Kidney tubule cell (primary cell): ENCODE data around the gene UBXN6.

ENCODE experiments used
- DNase-seq: peaks from one replicate; pipeline ENCODE4 v3.0.0-alpha.2; 2018; ENCODE audit warnings: low spot score

UBXN6 gene, protein sequence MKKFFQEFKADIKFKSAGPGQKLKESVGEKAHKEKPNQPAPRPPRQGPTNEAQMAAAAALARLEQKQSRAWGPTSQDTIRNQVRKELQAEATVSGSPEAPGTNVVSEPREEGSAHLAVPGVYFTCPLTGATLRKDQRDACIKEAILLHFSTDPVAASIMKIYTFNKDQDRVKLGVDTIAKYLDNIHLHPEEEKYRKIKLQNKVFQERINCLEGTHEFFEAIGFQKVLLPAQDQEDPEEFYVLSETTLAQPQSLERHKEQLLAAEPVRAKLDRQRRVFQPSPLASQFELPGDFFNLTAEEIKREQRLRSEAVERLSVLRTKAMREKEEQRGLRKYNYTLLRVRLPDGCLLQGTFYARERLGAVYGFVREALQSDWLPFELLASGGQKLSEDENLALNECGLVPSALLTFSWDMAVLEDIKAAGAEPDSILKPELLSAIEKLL

DNA sequence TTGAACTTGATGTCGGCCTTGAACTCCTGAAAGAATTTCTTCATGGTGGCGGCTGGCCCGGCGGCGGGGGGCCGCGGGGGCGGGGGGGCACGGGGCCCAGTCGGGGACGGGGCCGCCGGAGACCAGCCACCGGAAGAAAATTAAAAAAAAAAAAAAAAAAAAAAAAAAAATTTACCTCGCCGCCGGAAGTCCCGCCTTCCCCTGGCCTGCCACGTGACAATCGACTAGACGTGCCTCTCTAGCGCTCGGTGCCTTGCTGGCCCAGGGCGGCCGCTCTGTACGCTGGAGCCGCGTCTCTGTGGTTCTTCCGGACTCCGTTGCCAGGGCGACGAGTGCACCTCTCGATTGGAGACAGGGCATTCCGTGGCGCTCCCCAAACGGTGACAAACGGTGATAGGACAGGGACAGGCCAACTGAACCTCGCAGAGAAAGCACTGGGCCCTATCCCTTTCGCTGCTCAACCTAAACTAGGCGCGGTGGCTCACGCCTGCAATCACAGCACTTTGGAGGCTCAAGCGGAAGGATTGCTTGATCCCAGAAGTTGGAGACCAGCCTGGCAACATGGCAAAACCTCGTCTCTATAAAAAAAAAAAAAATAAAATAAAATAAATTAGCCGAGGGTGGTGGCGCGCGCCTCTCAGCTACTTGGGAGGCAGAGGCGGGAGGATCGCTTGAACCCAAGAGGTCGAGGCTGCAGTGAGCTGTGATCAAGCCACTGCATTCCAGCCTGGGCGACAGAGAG, at the start of gene UBXN6:
TSS of gene UBXN6 (minus strand) at position 141 of the 742 bp plus-strand sequence. CDS start at position 44, 97 bp downstream.
- DNase-seq = peak; percentile 98

DNA sequence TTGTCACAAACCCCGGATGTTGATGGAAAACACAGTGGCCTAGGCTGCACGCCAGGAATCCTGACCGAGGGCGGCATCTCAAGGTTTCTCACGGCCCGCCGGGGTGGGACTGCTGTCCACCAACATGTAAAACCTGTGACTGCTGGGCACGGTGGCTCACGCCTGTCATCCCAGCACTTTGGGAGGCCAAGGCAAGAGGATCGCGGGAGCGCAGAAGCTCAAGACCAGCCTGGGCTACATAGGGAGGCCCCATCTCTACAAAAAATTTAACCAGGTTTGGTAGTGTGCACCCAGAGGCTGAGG, 49.5 kb upstream of the UBXN6 start:
- no peak for DNase-seq

DNA sequence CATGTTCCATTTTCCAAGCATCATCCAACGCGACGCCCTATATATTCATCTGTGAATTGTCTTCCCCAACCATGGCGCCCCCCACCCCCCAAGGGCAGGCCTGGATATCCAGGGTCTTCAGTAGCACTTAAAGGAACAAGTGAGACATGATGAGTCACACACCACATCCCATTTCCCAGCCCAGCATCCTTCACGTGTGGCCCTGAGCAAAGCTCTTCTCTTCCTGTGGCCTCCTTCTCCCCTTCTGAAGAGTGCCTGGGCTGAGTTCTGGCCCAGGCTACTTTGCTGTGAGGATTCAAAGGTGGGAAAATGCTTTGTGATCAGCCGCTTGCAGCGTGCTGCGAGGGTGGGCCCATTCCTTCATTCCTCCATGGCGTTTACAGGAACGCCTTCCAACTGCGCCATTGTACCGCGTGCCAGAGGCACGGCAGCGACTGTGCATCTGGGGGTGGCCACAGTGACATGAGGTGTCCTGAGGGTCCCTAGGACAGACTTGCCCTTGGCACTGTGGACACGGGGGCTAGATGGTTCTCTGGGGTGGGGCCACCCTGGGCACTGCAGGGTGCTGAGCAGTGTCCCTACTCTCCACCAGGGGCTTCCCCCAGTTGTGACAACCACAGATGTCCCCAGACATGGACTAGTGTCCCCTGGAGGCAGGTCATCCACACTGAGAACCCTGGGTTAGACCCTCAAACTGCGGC, 49.0 kb upstream of the UBXN6 start:
- DNase-seq = peak; percentile 56

DNA sequence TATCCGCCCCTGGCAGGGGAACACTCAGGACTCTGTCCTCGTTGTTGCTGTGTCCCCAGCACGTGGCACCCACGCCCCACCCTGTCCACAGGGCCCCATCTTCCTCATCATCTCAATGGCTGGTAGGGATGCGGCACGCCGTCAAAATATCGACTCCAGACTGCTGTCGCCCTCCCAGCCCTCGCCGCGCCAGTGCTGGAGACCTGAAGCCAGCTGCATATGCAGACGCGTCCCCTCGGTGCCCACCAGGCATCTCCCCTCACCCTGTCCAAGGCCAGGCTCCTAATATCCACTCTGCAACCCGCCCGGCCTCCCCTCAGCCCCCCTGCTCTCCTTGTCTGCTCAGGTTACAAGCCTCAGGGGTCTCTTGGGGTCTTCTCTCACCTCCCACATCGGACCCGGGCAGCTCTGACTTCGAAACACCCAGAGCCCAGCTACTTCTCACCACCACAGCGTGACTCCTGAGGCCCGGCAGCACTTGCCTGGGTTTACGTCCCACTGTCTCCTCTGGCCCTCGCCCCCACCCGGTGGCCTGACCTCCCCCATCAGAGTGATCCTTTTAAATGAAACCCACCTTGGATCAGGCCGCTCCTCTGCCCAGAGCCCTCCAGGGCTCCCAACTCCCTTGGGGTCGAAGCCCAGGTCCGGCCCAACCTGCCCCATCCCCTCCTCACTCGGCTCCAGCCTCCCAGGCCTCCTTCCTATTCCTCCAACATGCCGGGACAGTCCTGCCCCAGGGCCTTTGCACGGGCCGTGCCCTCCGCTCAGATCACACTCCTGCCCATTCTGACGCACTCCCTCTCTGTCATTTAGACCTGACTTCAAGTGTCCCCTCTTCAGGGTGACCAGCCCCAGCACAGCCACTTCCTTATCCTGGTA, 48.2 kb upstream of the UBXN6 start:
- no peak for DNase-seq

DNA sequence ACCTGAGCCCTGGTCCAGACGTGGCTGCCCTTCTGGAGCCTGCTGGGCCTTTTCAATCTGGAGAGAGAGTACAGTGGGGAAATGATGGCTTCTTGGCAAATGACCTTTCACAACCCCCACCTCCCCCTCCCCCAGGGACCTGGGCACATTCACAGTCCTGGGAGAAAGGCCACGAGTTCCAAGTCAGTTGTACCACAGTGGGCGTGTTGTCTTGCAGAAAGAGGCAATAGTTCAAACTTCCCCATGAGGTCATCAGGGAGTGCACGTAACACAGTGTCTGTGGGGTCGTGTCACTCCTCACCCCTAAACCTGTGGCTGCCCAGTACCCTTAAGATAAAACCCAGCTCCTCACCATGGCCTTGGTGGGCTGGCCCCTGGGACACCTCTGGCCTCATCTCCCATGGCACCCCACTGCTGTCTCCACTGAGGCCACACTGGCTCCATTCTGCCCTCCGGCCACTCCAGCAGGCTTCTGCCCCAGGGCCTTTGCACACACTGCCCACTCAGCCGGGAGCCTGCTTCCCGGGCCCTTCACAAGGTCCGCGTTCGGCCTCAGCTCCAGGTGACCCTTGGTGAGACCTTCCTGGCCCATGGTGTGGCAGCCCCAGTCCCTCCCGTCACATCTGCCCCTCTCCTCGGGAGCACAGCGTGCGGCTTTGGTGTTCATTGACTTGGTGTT, 47.4 kb upstream of the UBXN6 start:
- no peak for DNase-seq

DNA sequence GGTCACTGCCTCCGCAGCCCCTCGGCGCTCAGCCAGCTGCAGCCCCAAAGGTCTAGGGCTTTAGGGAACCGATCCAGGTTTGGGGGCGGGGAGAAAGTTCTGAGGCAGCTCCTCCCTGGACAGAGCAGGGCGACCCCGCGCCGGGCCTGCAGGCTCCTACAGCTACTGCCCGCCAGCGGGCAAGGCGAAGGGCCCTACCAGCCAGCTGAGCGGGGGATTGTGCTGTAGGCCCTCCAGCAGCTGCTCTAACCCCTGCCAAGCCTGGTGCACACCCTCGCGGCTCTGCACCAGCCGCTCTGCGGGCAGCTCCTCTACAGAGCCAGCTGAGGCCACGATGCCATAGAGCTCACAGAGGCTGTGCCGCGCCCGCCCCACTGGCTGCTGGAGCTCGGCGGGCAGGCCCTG, 46.7 kb upstream of the UBXN6 start:
- DNase-seq = no peak

DNA sequence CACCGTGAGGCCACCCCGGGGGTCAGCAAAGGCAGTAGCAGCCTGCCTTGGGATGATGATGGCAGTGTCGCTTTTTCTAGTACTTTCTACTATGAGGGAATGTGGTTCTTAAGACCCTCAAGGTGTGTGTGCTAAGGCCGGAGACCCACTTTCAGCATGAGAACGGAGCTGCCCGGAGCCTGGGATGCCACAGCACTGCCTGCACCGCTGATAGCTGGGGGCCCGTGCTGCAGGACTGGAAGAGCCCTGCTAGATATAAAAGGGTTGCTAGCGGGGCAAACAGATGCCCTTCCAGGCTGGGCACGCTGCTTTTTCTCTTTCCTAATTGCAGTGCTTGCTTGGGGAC, 46.2 kb upstream of the UBXN6 start:
- no peak for DNase-seq

DNA sequence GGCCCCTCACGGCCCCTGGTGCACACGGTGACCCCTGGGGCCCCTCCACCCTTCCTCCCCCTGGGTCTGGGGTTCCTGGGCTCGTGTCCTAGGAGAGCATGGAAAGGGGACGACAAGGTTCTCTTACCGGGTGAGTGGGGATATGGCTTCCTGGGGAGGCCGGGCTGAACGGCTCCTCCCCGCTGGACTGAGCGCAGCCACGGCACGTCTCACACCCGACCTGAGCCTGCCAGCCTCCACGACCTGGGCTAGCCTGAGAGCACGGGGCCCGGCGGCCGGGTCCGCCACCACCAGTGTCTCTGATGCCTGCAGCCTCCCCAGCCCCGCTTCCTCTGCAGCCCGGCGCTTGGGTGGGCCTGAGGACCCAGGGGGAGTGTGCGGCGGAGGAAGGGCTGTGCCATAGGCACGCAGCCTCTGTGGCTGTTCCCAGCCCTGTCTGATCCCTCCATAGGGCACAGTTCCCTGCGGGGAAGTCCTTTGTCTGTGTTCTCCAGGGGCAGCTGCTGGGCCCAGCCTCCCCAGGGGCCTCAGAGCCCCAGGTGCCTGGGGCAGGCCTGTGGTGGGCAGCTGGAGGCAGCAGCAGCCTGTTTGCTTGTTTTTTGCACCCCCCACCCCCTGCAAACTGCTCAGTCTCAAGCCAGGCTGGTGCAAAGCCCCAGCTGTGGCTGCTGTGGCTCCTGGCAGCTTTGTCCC, 45.7 kb upstream of the UBXN6 start:
- DNase-seq = no peak

DNA sequence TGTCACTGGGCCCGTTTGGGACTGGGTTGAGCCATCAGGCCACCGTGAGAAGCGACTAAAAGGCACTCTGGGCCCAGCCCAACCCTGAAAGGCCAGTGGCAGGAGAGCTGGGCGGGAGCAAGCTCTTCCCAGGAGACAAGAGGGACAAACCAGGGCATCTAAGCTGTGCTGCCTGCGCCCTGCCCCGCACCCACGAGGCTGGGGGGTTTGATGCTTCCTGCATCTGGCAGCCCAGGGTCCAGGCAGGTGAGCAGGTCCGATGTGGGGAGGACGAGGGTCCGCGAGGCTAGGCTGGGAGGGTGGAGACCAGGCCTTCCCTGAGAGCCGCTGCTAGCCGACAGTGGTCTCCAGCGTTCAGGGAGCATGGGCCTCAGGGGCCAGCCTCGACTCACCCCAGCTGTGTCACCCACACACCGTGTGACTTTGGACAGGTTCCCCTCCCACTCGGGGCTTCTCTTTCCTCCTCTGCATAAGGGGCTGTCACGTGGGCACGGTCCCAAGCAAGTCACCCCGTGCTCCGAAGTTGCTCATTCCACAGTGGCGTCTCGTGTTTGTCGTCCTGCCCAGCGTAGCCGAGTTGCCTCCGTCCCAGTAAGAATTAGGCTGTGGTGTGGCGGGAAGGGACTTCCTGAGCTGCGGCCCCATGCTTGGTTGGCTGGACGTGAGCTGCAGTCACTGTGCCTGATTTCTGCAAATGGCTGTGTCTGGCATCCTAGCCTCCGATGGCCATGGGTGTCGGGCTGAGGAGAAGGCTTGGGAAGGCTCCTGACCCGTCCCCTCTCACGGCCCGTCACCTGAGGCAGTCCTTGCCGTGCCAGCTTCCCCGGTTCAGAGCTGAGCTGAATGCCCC, 44.9 kb upstream of the UBXN6 start:
- DNase-seq = no peak

DNA sequence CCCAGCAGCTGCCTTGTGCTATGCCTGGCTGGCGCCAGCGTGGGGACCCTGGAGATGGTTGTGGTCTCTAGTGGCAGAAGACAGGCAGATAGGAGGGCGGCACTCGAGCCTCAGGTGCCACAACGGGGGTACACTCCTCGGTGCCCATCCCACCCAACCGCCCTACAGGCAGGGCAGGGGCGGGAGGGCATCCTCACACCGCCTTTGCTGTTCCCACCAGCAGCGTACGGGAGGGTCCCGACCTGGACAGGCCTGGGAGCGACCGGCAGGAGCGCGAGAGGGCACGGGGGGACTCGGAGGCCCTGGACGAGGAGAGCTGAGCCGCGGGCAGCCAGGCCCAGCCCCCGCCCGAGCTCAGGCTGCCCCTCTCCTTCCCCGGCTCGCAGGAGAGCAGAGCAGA, 44.1 kb upstream of the UBXN6 start:
- DNase-seq = no peak

DNA sequence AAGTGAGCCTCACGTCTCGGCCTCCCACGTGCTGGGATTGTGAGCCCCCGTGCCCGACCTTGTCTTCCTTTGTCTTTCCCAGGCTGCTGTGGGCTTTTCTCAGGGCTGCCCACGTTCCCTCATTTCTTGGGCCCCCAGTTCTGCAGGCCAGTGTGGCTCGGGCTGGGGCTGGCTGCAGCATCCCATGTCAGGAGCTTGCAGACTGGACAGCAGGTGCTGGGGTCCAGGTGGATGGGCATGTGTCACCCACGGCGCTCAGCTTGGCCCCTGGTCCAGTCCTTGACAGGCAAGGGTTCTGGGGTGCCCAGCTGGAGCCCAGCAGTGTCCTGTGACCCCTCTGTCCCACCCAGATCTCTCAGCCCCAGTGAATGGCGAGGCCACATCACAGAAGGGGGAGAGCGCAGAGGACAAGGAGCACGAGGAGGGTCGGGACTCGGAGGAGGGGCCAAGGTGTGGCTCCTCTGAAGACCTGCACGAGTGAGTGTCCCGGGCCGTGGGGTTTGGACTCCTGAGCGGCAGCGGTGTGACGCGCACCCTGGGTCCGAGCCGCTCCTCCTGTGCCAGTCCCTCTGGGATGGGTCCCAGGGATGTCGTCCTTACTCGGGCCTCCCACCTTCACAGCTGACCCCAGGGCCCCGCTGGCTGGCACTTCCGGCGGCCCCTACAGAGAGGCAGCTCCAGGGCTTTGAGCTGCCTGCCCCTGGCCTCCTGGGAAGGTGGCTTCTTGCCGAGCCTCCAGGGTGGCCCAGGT, 43.4 kb upstream of the UBXN6 start:
- DNase-seq = no peak

DNA sequence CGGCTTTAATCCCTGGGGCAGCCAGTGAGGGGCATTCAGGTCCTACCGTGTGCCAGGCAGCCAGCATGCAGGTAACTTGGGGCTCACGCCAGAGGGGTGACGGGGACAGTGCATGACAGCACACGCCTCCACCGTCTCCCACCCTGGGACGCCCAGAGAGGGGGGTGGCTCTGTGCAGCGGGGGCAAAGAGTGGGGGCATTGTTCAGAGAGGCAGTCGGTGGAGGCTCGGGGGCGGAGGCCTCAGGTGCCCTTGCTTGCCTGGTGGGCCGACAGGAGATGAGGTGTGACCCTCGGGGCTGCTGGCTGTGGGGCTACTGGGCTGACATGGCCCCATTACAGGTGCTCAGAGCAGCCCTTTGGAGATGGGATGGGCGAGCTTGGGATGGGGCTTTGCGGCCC, 42.3 kb upstream of the UBXN6 start:
- DNase-seq = no peak

DNA sequence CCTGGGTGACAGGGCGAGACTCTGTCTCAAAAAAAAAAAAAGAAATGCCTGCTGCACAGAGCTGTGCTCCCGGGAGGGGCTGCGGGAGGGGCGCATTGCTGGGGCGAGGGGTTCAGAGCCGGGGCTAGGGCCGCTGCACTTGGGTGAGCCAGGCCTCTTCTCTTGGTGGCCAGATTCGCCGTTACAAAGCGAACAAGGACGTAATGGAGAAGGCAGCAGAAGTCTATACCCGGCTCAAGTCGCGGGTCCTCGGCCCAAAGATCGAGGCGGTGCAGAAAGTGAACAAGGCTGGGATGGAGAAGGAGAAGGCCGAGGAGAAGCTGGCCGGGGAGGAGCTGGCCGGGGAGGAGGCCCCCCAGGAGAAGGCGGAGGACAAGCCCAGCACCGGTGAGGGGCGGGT, 41.7 kb upstream of the UBXN6 start:
- no peak for DNase-seq

DNA sequence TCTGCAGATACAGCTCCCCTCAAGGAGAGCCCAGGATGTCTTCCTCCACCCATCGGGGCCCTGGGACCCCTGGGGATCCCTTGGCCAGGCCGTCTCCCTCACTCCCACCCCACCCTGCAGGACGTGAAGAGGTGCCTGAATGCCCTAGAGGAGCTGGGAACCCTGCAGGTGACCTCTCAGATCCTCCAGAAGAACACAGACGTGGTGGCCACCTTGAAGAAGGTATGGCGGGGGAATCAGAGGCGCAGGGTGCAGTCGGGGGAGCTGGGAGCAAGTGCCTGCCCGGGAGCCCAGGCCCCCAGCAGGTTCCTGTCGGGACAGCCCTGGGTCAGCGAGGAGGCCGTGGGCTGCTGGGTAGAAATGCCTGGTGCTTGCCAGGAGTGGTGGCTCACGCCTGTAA, 41.1 kb upstream of the UBXN6 start:
- DNase-seq = no peak

DNA sequence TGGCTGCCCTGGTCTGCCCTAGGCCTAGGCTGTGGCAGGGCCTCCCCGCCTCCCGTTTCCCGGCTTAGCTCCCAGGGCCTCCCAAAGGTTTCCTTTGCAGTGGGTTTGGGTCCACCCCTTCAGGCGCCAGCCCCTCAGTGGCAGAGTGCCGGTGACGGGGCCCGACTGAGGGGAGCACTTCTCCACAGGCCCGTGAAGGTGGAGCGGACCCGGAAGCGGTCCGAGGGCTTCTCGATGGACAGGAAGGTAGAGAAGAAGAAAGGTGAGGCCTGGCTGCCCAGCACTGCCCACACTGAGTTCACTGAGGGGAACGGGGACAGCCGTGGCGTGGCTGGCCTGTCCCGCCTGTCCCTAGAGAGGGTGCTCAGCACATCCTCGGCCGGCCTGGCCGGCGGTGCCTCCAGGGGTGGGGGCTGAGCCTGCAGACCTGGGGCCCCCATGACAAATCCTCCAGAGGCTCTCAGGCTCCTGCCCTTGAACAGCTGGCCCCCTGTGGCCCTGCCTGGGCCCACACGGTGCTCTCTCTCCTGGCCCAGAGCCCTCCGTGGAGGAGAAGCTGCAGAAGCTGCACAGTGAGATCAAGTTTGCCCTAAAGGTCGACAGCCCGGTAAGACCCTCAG, 40.3 kb upstream of the UBXN6 start:
- DNase-seq = no peak

DNA sequence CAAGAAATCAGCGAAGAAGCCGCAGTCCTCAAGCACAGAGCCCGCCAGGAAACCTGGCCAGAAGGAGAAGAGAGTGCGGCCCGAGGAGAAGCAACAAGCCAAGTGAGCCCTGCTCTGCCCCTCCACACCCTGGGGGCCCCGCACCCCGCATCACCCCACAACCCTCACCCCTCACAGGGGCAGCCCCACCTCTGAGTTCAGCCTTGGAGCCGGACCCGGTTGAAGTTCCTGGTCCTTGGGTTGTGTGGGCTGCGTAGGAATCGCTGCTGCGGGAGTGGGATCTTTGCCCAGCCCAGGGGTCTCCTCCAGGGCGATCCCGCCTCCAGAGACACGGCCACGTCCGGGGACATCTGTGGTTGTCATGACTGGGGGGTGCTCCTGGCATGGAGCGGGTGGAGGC, 38.7 kb upstream of the UBXN6 start:
- DNase-seq = no peak

DNA sequence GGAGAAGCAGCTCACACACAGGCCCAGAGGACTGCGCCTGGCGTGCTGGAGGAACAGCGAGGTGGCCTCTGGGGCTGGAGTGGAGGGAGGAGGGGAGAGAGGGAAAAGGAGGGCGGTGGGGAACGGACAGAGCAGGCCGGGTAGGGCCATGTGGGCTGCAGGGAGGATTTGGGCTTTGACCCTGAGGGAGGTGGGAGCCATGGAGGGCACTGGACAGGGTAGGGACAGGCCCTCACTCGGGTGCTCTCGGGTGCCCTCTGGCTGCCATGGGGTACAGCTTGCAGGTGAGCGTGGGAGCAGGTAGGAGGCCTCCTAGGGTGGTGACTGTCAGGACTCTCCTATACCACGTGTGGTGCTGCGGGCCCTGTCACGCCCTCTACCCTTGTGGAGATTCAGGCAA, 37.9 kb upstream of the UBXN6 start:
- no peak for DNase-seq

DNA sequence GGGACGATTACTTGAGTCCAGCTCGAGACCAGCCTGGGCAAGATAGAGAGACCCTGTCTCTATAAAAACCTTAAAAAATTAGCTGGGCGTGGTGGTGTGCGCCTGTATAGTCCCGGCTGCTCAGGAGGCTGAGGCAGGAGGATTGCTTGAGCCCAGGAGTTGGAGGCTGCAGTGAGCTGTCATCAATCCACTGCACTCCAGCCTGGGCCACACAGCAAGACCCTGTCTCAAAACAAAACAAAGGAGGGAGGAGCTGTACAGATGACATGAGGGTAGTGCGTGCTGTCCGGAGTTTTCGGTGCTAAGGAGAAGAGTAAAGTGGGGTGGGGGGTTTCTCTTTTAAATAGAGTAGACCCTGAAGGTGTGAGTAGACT, 37.1 kb upstream of the UBXN6 start:
- DNase-seq = no peak
